ENCODE measurements around the gene MICAL1. TPM values are rescaled to one million over a fixed set of nuclear protein-coding genes. Genes with fewer than 3 reads are reported as not detected.

Gene MICAL1
- total and polyA plus RNA-seq, 10 of the 15 experiments (the other 5 are each of a cell fraction or from before 2014, with no cell fraction given), result 0.32 to 71.6 (median 45.3) TPM

DNA sequence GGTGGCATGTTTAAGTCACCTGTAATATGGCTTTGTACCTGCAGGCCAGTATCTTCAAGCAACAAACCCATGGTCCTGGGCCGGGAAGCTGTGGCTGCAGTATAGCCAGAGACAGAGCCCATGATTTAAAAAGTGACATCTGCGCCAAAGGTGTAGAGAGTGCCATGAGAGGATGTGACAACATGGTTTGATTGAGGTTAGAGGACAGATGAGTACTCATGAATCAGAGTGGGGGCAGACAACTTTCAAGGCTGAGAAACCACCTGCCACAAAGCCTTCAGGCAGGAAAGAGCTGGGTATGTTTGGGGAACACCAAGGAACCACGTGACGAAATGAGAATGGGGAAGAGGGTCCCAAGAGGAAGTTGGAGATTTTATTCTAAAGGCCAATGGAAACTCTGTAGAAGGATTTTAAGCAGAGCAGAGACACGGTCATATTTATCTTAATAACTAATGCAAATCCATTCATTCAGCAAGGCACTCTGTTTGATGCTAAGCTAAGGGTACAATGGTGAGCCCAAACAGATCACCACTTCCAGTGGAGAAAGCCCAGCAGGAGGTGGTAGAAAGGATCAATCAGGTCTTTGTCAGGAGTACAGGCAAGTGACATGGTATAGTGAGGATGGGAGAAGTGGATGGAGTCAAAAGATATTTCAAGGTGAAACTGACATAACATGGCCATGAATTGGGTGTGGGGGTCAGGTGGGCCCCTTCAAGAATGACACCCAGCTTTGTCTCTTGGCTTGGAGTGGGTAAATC is 3.4 kb upstream of the MICAL1 start (continued):
- TF ChIP-seq, protein P1, sequence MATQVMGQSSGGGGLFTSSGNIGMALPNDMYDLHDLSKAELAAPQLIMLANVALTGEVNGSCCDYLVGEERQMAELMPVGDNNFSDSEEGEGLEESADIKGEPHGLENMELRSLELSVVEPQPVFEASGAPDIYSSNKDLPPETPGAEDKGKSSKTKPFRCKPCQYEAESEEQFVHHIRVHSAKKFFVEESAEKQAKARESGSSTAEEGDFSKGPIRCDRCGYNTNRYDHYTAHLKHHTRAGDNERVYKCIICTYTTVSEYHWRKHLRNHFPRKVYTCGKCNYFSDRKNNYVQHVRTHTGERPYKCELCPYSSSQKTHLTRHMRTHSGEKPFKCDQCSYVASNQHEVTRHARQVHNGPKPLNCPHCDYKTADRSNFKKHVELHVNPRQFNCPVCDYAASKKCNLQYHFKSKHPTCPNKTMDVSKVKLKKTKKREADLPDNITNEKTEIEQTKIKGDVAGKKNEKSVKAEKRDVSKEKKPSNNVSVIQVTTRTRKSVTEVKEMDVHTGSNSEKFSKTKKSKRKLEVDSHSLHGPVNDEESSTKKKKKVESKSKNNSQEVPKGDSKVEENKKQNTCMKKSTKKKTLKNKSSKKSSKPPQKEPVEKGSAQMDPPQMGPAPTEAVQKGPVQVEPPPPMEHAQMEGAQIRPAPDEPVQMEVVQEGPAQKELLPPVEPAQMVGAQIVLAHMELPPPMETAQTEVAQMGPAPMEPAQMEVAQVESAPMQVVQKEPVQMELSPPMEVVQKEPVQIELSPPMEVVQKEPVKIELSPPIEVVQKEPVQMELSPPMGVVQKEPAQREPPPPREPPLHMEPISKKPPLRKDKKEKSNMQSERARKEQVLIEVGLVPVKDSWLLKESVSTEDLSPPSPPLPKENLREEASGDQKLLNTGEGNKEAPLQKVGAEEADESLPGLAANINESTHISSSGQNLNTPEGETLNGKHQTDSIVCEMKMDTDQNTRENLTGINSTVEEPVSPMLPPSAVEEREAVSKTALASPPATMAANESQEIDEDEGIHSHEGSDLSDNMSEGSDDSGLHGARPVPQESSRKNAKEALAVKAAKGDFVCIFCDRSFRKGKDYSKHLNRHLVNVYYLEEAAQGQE (IDR thresholded peaks at IDR 0.05; ENCODE audit: low read depth, low read length), result no peak
- TF ChIP-seq RB1 (IDR thresholded peaks at IDR 0.05; ENCODE audit: borderline replicate concordance) (no peak), ZSCAN29 (IDR thresholded peaks at IDR 0.05) (no peak), MTA2 (IDR thresholded peaks at IDR 0.05; ENCODE audit: low read depth) (no peak; the same call in 1 of the 2 replicates), WRNIP1 (IDR thresholded peaks at IDR 0.05; ENCODE audit: borderline replicate concordance, low read depth, low read length) (no peak), SIX5 (IDR thresholded peaks at IDR 0.05; ENCODE audit: low read depth, low read length, severe bottlenecking) (no peak), MTA3 (IDR thresholded peaks at IDR 0.05; ENCODE audit: borderline replicate concordance, low read length) (no peak), LARP7 (IDR thresholded peaks at IDR 0.05) (no peak), RBBP5 (conservative IDR thresholded peaks at IDR 0.05) (no peak), NBN (IDR thresholded peaks at IDR 0.05) (peak; percentile 74), BHLHE40 (IDR thresholded peaks at IDR 0.05; ENCODE audit: borderline replicate concordance in 1 of 2, low read depth in 2 of 2, low read length in 1 of 2) (peak in 1 of 2 experiments; percentile 57; a peak in 2 of 4 replicates), TARDBP (IDR thresholded peaks at IDR 0.05; ENCODE audit: borderline replicate concordance) (no peak), RAD51 (IDR thresholded peaks at IDR 0.05) (peak; percentile 93), ZBTB4 (CRISPR knock-in tag; IDR thresholded peaks at IDR 0.05) (no peak), KDM1A (IDR thresholded peaks at IDR 0.05; ENCODE audit: borderline replicate concordance) (no peak), NRF1 (conservative IDR thresholded peaks at IDR 0.05; ENCODE audit: low read depth, low read length) (no peak), IKZF2 (IDR thresholded peaks at IDR 0.05) (peak; percentile 82 to 85; a peak in 3 of 4 replicates), TAF1 (IDR thresholded peaks at IDR 0.05; ENCODE audit: borderline replicate concordance, low read depth, low read length) (no peak)
- TF ChIP-seq, protein P2, sequence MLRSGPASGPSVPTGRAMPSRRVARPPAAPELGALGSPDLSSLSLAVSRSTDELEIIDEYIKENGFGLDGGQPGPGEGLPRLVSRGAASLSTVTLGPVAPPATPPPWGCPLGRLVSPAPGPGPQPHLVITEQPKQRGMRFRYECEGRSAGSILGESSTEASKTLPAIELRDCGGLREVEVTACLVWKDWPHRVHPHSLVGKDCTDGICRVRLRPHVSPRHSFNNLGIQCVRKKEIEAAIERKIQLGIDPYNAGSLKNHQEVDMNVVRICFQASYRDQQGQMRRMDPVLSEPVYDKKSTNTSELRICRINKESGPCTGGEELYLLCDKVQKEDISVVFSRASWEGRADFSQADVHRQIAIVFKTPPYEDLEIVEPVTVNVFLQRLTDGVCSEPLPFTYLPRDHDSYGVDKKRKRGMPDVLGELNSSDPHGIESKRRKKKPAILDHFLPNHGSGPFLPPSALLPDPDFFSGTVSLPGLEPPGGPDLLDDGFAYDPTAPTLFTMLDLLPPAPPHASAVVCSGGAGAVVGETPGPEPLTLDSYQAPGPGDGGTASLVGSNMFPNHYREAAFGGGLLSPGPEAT (IDR thresholded peaks at IDR 0.05; ENCODE audit: low read depth), result peak; percentile 91
- TF ChIP-seq, protein P3, sequence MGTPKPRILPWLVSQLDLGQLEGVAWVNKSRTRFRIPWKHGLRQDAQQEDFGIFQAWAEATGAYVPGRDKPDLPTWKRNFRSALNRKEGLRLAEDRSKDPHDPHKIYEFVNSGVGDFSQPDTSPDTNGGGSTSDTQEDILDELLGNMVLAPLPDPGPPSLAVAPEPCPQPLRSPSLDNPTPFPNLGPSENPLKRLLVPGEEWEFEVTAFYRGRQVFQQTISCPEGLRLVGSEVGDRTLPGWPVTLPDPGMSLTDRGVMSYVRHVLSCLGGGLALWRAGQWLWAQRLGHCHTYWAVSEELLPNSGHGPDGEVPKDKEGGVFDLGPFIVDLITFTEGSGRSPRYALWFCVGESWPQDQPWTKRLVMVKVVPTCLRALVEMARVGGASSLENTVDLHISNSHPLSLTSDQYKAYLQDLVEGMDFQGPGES (IDR thresholded peaks at IDR 0.05), result no peak

Data from GM12878 (cell line).